Karpas-422 (cell line): ENCODE data around the gene ABO. TPM values are rescaled to one million over a fixed set of nuclear protein-coding genes. Genes with fewer than 3 reads are reported as not detected.
"Not testable (repeated sequence)": the region's sequence is repeated elsewhere in the genome, so short reads cannot be mapped to it uniquely, and the experiment has no call there.

Experiments used
- DNase-seq: peaks from one replicate; pipeline ENCODE4 v3.0.0-alpha.2; 2015
- H2AFZ ChIP-seq: fragments of 200-600 bp; sonication (generic); 2 replicates; pipeline ENCODE4 v1.6.1; 2014; ENCODE audit warnings: antibody characterized with exemption, low read length, mixed read lengths
- H3K27ac ChIP-seq: fragments of 200-600 bp; sonication (generic); 2 replicates; pipeline ENCODE4 v1.5.1; 2014; ENCODE audit warnings: mild to moderate bottlenecking, low read length, moderate library complexity
- H3K27me3 ChIP-seq: fragments of 200-600 bp; sonication (generic); 2 replicates; pipeline ENCODE4 v1.6.1; 2014; ENCODE audit warnings: low read length, mixed read lengths
- H3K36me3 ChIP-seq: fragments of 200-600 bp; sonication (generic); 2 replicates; pipeline ENCODE4 v1.6.1; 2014; ENCODE audit warnings: low read length, mixed read lengths; ENCODE audit not compliant: insufficient read depth
- H3K4me1 ChIP-seq: fragments of 200-600 bp; sonication (generic); 2 replicates; pipeline ENCODE4 v1.6.1; 2014; ENCODE audit warnings: mild to moderate bottlenecking, low read length, mixed read lengths
- H3K4me2 ChIP-seq: fragments of 200-600 bp; sonication (generic); 2 replicates; pipeline ENCODE4 v1.6.1; 2014; ENCODE audit warnings: low read length, low read depth, mild to moderate bottlenecking; ENCODE audit not compliant: poor library complexity, severe bottlenecking
- H3K4me3 ChIP-seq: fragments of 200-600 bp; sonication (generic); 2 replicates; pipeline ENCODE4 v1.5.1; 2014; ENCODE audit warnings: mild to moderate bottlenecking, antibody characterized with exemption, low read length, mixed read lengths
- H3K79me2 ChIP-seq: fragments of 200-600 bp; sonication (generic); 2 replicates; pipeline ENCODE4 v1.6.1; 2014; ENCODE audit warnings: mild to moderate bottlenecking, low read length, mixed read lengths
- H3K9ac ChIP-seq: fragments of 200-600 bp; sonication (generic); 2 replicates; pipeline ENCODE4 v1.6.0; 2014; ENCODE audit warnings: low read length
- H3K9me2 ChIP-seq: fragments of 200-600 bp; sonication (generic), shearing (Covaris generic); replicated peaks from 2 replicates; pipeline ENCODE4 v1.6.0; 2014; ENCODE audit warnings: mild to moderate bottlenecking, low read length, moderate library complexity; ENCODE audit not compliant: insufficient read depth
- H3K9me3 ChIP-seq: fragments of 300-700, 200-600 bp; sonication (generic); 2 replicates; pipeline ENCODE4 v1.6.1; 2014; ENCODE audit warnings: low read length, mixed read lengths
- H4K20me1 ChIP-seq: fragments of 200-600 bp; sonication (generic); 2 replicates; pipeline ENCODE4 v1.6.1; 2014; ENCODE audit warnings: mild to moderate bottlenecking, antibody characterized with exemption, low read length, low read depth; ENCODE audit not compliant: insufficient read depth
- total RNA-seq: library from RNA; depleted of rRNA; stranded (reverse); fragments of >200 nt; shearing (Covaris generic); gene quantifications from 2 replicates; pipeline ENCODE4 v1.2.3, GENCODE V29; 2014; ENCODE audit warnings: low replicate concordance

The ABO gene
- total RNA-seq, 1 experiment from 2014 or later: not detected

GRCh38 chr9:133301253-133302230, 26.5 kb upstream of the ABO start:
- Histone ChIP-seq H3K27ac (no peak overlapping the region), H3K9me2 (no peaks in the 10 kb centered on the region), H3K79me2 (no peaks in the 10 kb centered on the region), H3K9ac (no peak overlapping the region), H3K9me3 (no peaks in the 10 kb centered on the region), H3K27me3 (no peaks in the 10 kb centered on the region), H3K4me2 (no peak overlapping the region), H3K36me3 (no peaks in the 10 kb centered on the region), H4K20me1 (no peaks in the 10 kb centered on the region), H2AFZ (no peak overlapping the region), H3K4me3 (no peak overlapping the region), H3K4me1 (no peaks in the 10 kb centered on the region)
- no peak for DNase-seq

- H3K36me3 ChIP-seq, H4K20me1 ChIP-seq, DNase-seq, H2AFZ ChIP-seq, H3K27ac ChIP-seq, H3K9me3 ChIP-seq, H3K4me2 ChIP-seq, H3K9me2 ChIP-seq, H3K27me3 ChIP-seq, H3K9ac ChIP-seq, H3K79me2 ChIP-seq, H3K4me3 ChIP-seq, H3K4me1 ChIP-seq: not testable (repeated sequence)
Observed at GRCh38 chr9:133299996-133300395, 25.0 kb upstream of the ABO start.

- Histone ChIP-seq H3K9me2 (no peaks in the 10 kb centered on the region), H2AFZ (no peak overlapping the region), H3K27me3 (no peaks in the 10 kb centered on the region), H3K4me1 (no peaks in the 10 kb centered on the region), H3K4me3 (no peak overlapping the region), H3K9ac (no peak overlapping the region), H3K9me3 (0 out of 2 replicates have a peak, but pooled peaks cover 4% of the 10 kb centered on the region), H3K36me3 (no peaks in the 10 kb centered on the region), H3K4me2 (no peak overlapping the region), H3K79me2 (no peaks in the 10 kb centered on the region), H4K20me1 (no peaks in the 10 kb centered on the region), H3K27ac (no peak overlapping the region)
- no peak for DNase-seq
Observed at GRCh38 chr9:133294257-133294656, 19.3 kb upstream of the ABO start.

GRCh38 chr9:133290751-133291302, 15.8 kb upstream of the ABO start:
- Histone ChIP-seq H3K4me1 (no peaks in the 10 kb centered on the region), H3K9me2 (no peaks in the 10 kb centered on the region), H3K79me2 (no peaks in the 10 kb centered on the region), H4K20me1 (no peaks in the 10 kb centered on the region), H3K4me2 (no peak overlapping the region), H3K27ac (no peak overlapping the region), H3K27me3 (no peaks in the 10 kb centered on the region), H3K36me3 (no peaks in the 10 kb centered on the region), H3K4me3 (no peak overlapping the region), H2AFZ (no peak overlapping the region), H3K9ac (no peak overlapping the region), H3K9me3 (peaks cover 4% of the 10 kb centered on the region; the same call in 1 of the 2 replicates)
- DNase-seq: no peak

GRCh38 chr9:133286523-133286922, 11.5 kb upstream of the ABO start:
- Histone ChIP-seq H3K9me2 (no peaks in the 10 kb centered on the region), H3K9ac (no peak overlapping the region), H3K9me3 (peaks cover 4% of the 10 kb centered on the region; the same call in 1 of the 2 replicates), H3K27me3 (no peaks in the 10 kb centered on the region), H3K27ac (no peak overlapping the region), H3K4me2 (no peak overlapping the region), H3K4me1 (no peaks in the 10 kb centered on the region), H3K79me2 (no peaks in the 10 kb centered on the region), H3K4me3 (no peak overlapping the region), H3K36me3 (no peaks in the 10 kb centered on the region), H2AFZ (no peak overlapping the region), H4K20me1 (no peaks in the 10 kb centered on the region)
- DNase-seq: no peak

- DNase-seq: no peak
- Histone ChIP-seq H3K4me1 (no peaks in the 10 kb centered on the region), H3K4me2 (no peak overlapping the region), H3K4me3 (no peak overlapping the region), H3K36me3 (no peaks in the 10 kb centered on the region), H3K9me3 (no peaks in the 10 kb centered on the region; the same call in 1 of the 2 replicates), H3K27ac (no peak overlapping the region), H3K79me2 (no peaks in the 10 kb centered on the region), H3K9me2 (no peaks in the 10 kb centered on the region), H3K9ac (no peak overlapping the region), H3K27me3 (no peaks in the 10 kb centered on the region), H4K20me1 (no peaks in the 10 kb centered on the region), H2AFZ (no peak overlapping the region)
Observed at GRCh38 chr9:133285252-133285775, 10.3 kb upstream of the ABO start.

- Histone ChIP-seq H2AFZ (no peak overlapping the region), H3K36me3 (no peaks in the 10 kb centered on the region), H3K9me3 (no peaks in the 10 kb centered on the region; the same call in 1 of the 2 replicates), H3K27me3 (no peaks in the 10 kb centered on the region), H3K27ac (no peak overlapping the region), H3K9ac (no peak overlapping the region), H4K20me1 (no peaks in the 10 kb centered on the region), H3K79me2 (no peaks in the 10 kb centered on the region), H3K4me3 (no peak overlapping the region), H3K4me2 (no peak overlapping the region), H3K9me2 (no peaks in the 10 kb centered on the region), H3K4me1 (no peaks in the 10 kb centered on the region)
- DNase-seq: no peak
Observed at GRCh38 chr9:133284362-133284761, 9.4 kb upstream of the ABO start.

- DNase-seq, H3K4me3 ChIP-seq, H4K20me1 ChIP-seq, H3K4me2 ChIP-seq, H3K9ac ChIP-seq, H3K36me3 ChIP-seq, H3K27me3 ChIP-seq, H3K4me1 ChIP-seq, H3K27ac ChIP-seq, H3K9me3 ChIP-seq, H2AFZ ChIP-seq, H3K79me2 ChIP-seq, H3K9me2 ChIP-seq: not testable (repeated sequence)
Observed at GRCh38 chr9:133283255-133284032, 8.4 kb upstream of the ABO start.
